ENCODE measurements around the gene PLSCR4. TPM values are rescaled to one million over a fixed set of nuclear protein-coding genes. Genes with fewer than 3 reads are reported as not detected.
"Not testable (repeated sequence)": the region's sequence is repeated elsewhere in the genome, so short reads cannot be mapped to it uniquely, and the experiment has no call there.

The PLSCR4 gene
- 10 to 100 TPM; 42.0 to 83.3 (median 61.5) TPM for total RNA-seq

- ATAC-seq = peak; percentile 91
- Histone ChIP-seq H3K27ac (peak within 1 kb of the TSS; percentile 95 to 99 (median 96)), H3K4me1 (peaks cover 2 to 50% (median 8%) of the 10 kb centered on the region in 3 donors), H3K4me3 (peak within 1 kb of the TSS; percentile 88 to 97), H3K27me3 (no peaks in the 10 kb centered on the region), H3K36me3 (no peaks in the 10 kb centered on the region), H3K9me3 (peaks cover 0 to 11% (median 0%) of the 10 kb centered on the region in 3 donors)
- WGBS, 2 donors (ENCODE audit: low coverage in 1 of 2) = 0 to 1% methylated on average over 13 to 27 of the region's 78 CpGs
- TF ChIP-seq CTCF (IDR thresholded peaks at IDR 0.05) = peak in 3 of 4 experiments; percentile 8 to 24 (median 9)
- TF ChIP-seq POLR2A (IDR thresholded peaks at IDR 0.05) = peak in 1 of 2 donors; percentile 36
- no peak for TF ChIP-seq EP300 (IDR thresholded peaks at IDR 0.05)
- peak; percentile 83 for TF ChIP-seq POLR2AphosphoS5 (IDR thresholded peaks at IDR 0.05)
Measured at GRCh38 chr3:146250449-146251382, at the start of gene PLSCR4. Gene PLSCR4 (minus strand): TSS chr3:146251105. CDS start chr3:146222071, 29,034 bp downstream.

- no CpG with 5 or more reads among the region's 6 CpGs for WGBS, 2 donors (ENCODE audit: low coverage in 1 of 2)
- H3K4me1 ChIP-seq, H3K27ac ChIP-seq, H3K9me3 ChIP-seq, H3K4me3 ChIP-seq, ATAC-seq, H3K36me3 ChIP-seq, H3K27me3 ChIP-seq: not testable (repeated sequence)
Measured at GRCh38 chr3:146293401-146293800, 42.5 kb upstream of the PLSCR4 start.

GRCh38 chr3:146283781-146284445 is 33.0 kb upstream of the PLSCR4 start:
- Histone ChIP-seq H3K36me3 (no peaks in the 10 kb centered on the region), H3K9me3 (no peaks in the 10 kb centered on the region), H3K27ac (no peak overlapping the region), H3K4me3 (no peak overlapping the region), H3K4me1 (peaks cover under 1 to 24% (median 7%) of the 10 kb centered on the region in 3 donors), H3K27me3 (no peaks in the 10 kb centered on the region)
- TF ChIP-seq CTCF (IDR thresholded peaks at IDR 0.05) (no peak), EP300 (IDR thresholded peaks at IDR 0.05) (no peak), POLR2A (IDR thresholded peaks at IDR 0.05) (no peak), POLR2AphosphoS5 (IDR thresholded peaks at IDR 0.05) (no peak)
- WGBS, 2 donors (ENCODE audit: low coverage in 1 of 2) = 38 to 89% methylated on average over 1 of the region's 1 CpG
- no peak for ATAC-seq

GRCh38 chr3:146280864-146281263 is 30.0 kb upstream of the PLSCR4 start:
- no peak for ATAC-seq
- no peak overlapping the region for H3K27ac ChIP-seq

More at GRCh38 chr3:146280864-146281263, 30.0 kb upstream of the PLSCR4 start:
- WGBS, 2 donors (ENCODE audit: low coverage in 1 of 2) = 11 to 34% methylated on average over 4 of the region's 4 CpGs
- Histone ChIP-seq H3K27me3 (no peaks in the 10 kb centered on the region), H3K4me1 (peaks cover 3 to 38% (median 12%) of the 10 kb centered on the region in 3 donors), H3K36me3 (no peaks in the 10 kb centered on the region), H3K4me3 (no peak overlapping the region), H3K9me3 (no peaks in the 10 kb centered on the region)
- TF ChIP-seq POLR2AphosphoS5 (IDR thresholded peaks at IDR 0.05) (no peak), EP300 (IDR thresholded peaks at IDR 0.05) (no peak), CTCF (IDR thresholded peaks at IDR 0.05) (no peak), POLR2A (IDR thresholded peaks at IDR 0.05) (no peak)

Measured in gastroesophageal sphincter (tissue), 4 donors.